Amniotic epithelial cell (primary cell): ENCODE measurements around the gene SYNDIG1L.
"Not testable (repeated sequence)": the region's sequence is repeated elsewhere in the genome, so short reads cannot be mapped to it uniquely, and the experiment has no call there.

Source experiments
- DNase-seq: peaks from one replicate; pipeline ENCODE4 v3.0.0-alpha.2; 2010; ENCODE audit warnings: low read depth

SYNDIG1L gene

GRCh38 chr14:74426202-74426582 is at the start of gene SYNDIG1L:
Gene SYNDIG1L, minus strand, starts transcription at chr14:74426210. Its CDS starts 16,466 bp downstream, at chr14:74409744.
- DNase-seq: no peak

- peak; percentile 81 for DNase-seq
Measured at GRCh38 chr14:74475678-74476077, 49.7 kb upstream of the SYNDIG1L start.

GRCh38 chr14:74474376-74474775 is 48.4 kb upstream of the SYNDIG1L start:
- DNase-seq: peak; percentile 70

- DNase-seq: no peak
Measured at GRCh38 chr14:74472601-74473000, 46.6 kb upstream of the SYNDIG1L start.

- no peak for DNase-seq
Measured at GRCh38 chr14:74469548-74470518, 43.8 kb upstream of the SYNDIG1L start.

GRCh38 chr14:74468513-74468912 is 42.5 kb upstream of the SYNDIG1L start:
- no peak for DNase-seq

GRCh38 chr14:74465335-74465734 is 39.3 kb upstream of the SYNDIG1L start:
- DNase-seq: no peak

GRCh38 chr14:74464785-74465184 is 38.8 kb upstream of the SYNDIG1L start:
- no peak for DNase-seq

- DNase-seq: no peak
Measured at GRCh38 chr14:74463697-74464096, 37.7 kb upstream of the SYNDIG1L start.

- DNase-seq: no peak
Measured at GRCh38 chr14:74462993-74463392, 37.0 kb upstream of the SYNDIG1L start.

- DNase-seq: no peak
Measured at GRCh38 chr14:74459976-74460375, 34.0 kb upstream of the SYNDIG1L start.

- peak; percentile 59 for DNase-seq
Measured at GRCh38 chr14:74459289-74459946, 33.4 kb upstream of the SYNDIG1L start.

- DNase-seq: no peak
Measured at GRCh38 chr14:74457565-74457895, 31.5 kb upstream of the SYNDIG1L start.

- DNase-seq: no peak
Measured at GRCh38 chr14:74456684-74457564, 30.9 kb upstream of the SYNDIG1L start.

- not testable (repeated sequence) for DNase-seq
Measured at GRCh38 chr14:74454397-74454796, 28.4 kb upstream of the SYNDIG1L start.

GRCh38 chr14:74444866-74445265 is 18.9 kb upstream of the SYNDIG1L start:
- DNase-seq: no peak

- no peak for DNase-seq
Measured at GRCh38 chr14:74442757-74443156, 16.7 kb upstream of the SYNDIG1L start.

GRCh38 chr14:74441113-74441512 is 15.1 kb upstream of the SYNDIG1L start:
- no peak for DNase-seq

- DNase-seq: peak; percentile 20
Measured at GRCh38 chr14:74438351-74438915, 12.4 kb upstream of the SYNDIG1L start.

GRCh38 chr14:74437496-74438053 is 11.6 kb upstream of the SYNDIG1L start:
- peak; percentile 14 for DNase-seq

GRCh38 chr14:74434294-74434693 is 8.3 kb upstream of the SYNDIG1L start:
- DNase-seq: no peak

GRCh38 chr14:74429991-74430390 is 4.0 kb upstream of the SYNDIG1L start:
- DNase-seq: no peak
